Endodermal cell (in vitro differentiated cells): ENCODE results near the gene RNF10. TPM values are rescaled to one million over a fixed set of nuclear protein-coding genes. Genes with fewer than 3 reads are reported as not detected.

ENCODE experiments used
- DNase-seq: peaks from one replicate; pipeline ENCODE4 v3.0.0-alpha.2; 2017
- H3K27ac ChIP-seq: 2 replicates; pipeline ENCODE4 v1.5.1; 2013; ENCODE audit warnings: mild to moderate bottlenecking, low read depth, low read length, moderate library complexity
- H3K27me3 ChIP-seq: 2 replicates; pipeline ENCODE4 v1.6.1; 2013; ENCODE audit warnings: mild to moderate bottlenecking, low read length, moderate library complexity; ENCODE audit not compliant: insufficient read depth, control insufficient read depth, poor library complexity, severe bottlenecking
- H3K36me3 ChIP-seq: 2 replicates; pipeline ENCODE4 v1.7.0; 2013; ENCODE audit warnings: mild to moderate bottlenecking, low read length, moderate library complexity; ENCODE audit not compliant: control insufficient read depth, insufficient read depth
- H3K4me1 ChIP-seq: one replicate; pipeline ENCODE4 v1.7.0; 2013; ENCODE audit warnings: low read length; ENCODE audit not compliant: control insufficient read depth, insufficient read depth
- H3K4me3 ChIP-seq: 2 replicates; pipeline ENCODE4 v1.5.1; 2013; ENCODE audit warnings: mild to moderate bottlenecking, low read length, moderate library complexity
- H3K9ac ChIP-seq: 2 replicates; pipeline ENCODE4 v1.6.1; 2013; ENCODE audit warnings: mild to moderate bottlenecking, low read length, moderate library complexity; ENCODE audit not compliant: poor library complexity, severe bottlenecking; ENCODE audit errors: extremely low read depth
- H3K9me3 ChIP-seq: 2 replicates; pipeline ENCODE4 v1.6.1; 2013; ENCODE audit warnings: mild to moderate bottlenecking, low read length, moderate library complexity; ENCODE audit not compliant: control insufficient read depth
- H3K27ac Mint-ChIP-seq: 2 replicates; pipeline ENCODE4 v1.8.0; 2020; ENCODE audit warnings: mixed read lengths
- H3K27me3 Mint-ChIP-seq: 2 replicates; pipeline ENCODE4 v1.8.0; 2021; ENCODE audit warnings: mild to moderate bottlenecking, mixed read lengths; ENCODE audit not compliant: insufficient read depth
- H3K36me3 Mint-ChIP-seq: 2 replicates; pipeline ENCODE4 v1.8.0; 2020; ENCODE audit warnings: low read depth, mixed read lengths
- H3K4me1 Mint-ChIP-seq: 2 replicates; pipeline ENCODE4 v1.8.0; 2020; ENCODE audit warnings: mixed read lengths
- H3K4me3 Mint-ChIP-seq: 2 replicates; pipeline ENCODE4 v1.8.0; 2020; ENCODE audit warnings: mild to moderate bottlenecking, moderate library complexity, mixed read lengths
- H3K9me3 Mint-ChIP-seq: 2 replicates; pipeline ENCODE4 v1.8.0; 2020; ENCODE audit warnings: mild to moderate bottlenecking, mixed read lengths
- CTCF ChIP-seq: fragments of 200-600 bp; sonication (generic); conservative IDR thresholded peaks from 2 replicates; pipeline ENCODE4 v1.5.0; 2021; ENCODE audit warnings: antibody characterized with exemption, mild to moderate bottlenecking
- WGBS, 2 experiments: methylation state at CpG; one replicate each; pipeline versions ENCODE4 v1.1.5 to v1.1.7; 2013; ENCODE audit warnings: missing lambda C conversion rate in 2 of 2, mixed read lengths in 1 of 2; ENCODE audit not compliant: insufficient coverage in 1 of 2, insufficient read length in 1 of 2; 5-methylcytosine and 5-hydroxymethylcytosine counted together
- total RNA-seq, 2 donors: library from RNA; stranded (reverse); fragmentation: NEBNext Ultra II Directional in 1 of 2; extraction: Animal tissue kit (Norgen Biotek cat#: 25700) in 1 of 2; gene quantifications; 2 replicates in 1 of 2; 3 replicates in 1 of 2; pipeline ENCODE4 v1.2.1, GENCODE V29; 2021

Gene RNF10
- total RNA-seq, 2 donors from 2014 or later: 167 to 182 TPM

DNA sequence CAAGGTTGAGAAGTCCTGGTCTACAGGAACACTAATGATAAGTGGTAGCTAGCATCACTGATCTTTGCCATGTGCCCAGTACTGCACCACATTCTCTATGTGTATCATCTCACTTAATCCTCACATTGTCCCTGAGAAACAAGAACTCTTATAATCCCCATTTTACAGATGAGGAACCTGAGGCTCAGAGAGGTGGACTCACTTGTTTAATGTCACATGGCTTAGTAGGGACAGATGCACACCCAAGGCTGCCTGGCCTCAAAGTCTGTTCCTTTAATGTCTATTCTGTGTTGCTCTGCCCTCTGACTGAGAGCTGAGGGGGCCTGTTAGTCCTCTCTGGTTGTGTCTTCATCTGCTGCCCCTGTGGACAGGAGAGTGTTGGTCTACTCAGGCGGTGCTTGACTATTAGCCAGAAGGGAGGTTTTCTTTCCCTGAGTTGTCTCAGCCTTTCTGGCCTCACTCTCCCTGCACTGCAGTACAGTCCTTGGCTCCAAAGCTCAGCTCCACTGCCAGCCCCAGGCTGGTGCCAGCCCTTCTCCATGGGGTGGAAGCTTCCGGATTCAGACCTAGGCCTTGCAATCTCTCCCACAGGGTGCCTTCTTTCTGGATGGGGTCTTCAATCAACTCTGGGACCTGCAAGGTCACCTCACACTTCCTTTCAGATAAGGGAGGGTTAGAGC, 43.2 kb upstream of the RNF10 start:
- Histone ChIP-seq H3K27ac (no peak overlapping the region), H3K9me3 (no peaks in the 10 kb centered on the region), H3K9ac (no peak overlapping the region), H3K36me3 (no peaks in the 10 kb centered on the region), H3K4me1 (peaks cover 4% of the 10 kb centered on the region), H3K4me3 (no peak overlapping the region), H3K27me3 (no peaks in the 10 kb centered on the region)
- Mint-ChIP-seq H3K36me3 (peaks cover 7% of the 10 kb centered on the region), H3K4me1 (peaks cover 9% of the 10 kb centered on the region), H3K9me3 (no peaks in the 10 kb centered on the region), H3K27me3 (no peaks in the 10 kb centered on the region), H3K27ac (peak overlapping the region; percentile 55), H3K4me3 (no peak overlapping the region)
- 88 to 98% methylated on average over 1 to 2 of the region's 2 CpGs for WGBS, 2 experiments
- no peak for TF ChIP-seq CTCF
- no peak for DNase-seq

DNA sequence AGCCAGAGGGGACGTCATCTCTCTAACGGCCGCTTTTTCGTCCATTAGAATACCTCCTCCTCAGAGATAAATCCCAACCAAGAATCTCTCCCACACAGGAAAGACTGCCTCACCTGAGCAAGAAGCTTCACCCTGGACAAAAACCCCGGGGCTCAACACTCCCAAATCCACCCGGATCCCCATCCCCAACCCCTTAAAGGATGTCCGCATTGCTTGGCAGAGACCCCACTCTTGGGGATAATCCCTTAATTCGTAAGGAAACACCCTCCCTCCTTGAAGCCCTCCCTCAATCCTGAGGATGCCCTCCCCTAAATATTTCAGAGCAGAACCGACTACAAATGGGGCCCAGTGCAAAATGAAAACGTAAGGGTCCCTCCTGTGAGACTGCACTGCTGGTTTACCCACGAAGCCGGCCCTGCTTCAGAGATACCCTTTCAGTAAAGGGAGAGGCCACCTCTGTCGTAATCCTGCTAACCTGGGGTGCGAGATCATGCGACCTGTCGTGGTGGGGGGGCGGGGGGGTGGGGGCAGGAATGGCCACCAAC, 38.9 kb upstream of the RNF10 start:
- Histone ChIP-seq H3K27me3 (no peaks in the 10 kb centered on the region), H3K9ac (peak overlapping the region; percentile 72), H3K4me3 (peak overlapping the region; percentile 92), H3K9me3 (no peaks in the 10 kb centered on the region), H3K4me1 (peaks cover 6% of the 10 kb centered on the region), H3K36me3 (peaks cover 21% of the 10 kb centered on the region), H3K27ac (no peak overlapping the region)
- no peak for TF ChIP-seq CTCF
- Mint-ChIP-seq H3K9me3 (no peaks in the 10 kb centered on the region), H3K4me1 (peaks cover 31% of the 10 kb centered on the region), H3K36me3 (peaks cover 29% of the 10 kb centered on the region), H3K27ac (peak overlapping the region; percentile 88), H3K4me3 (peak overlapping the region; percentile 96), H3K27me3 (no peaks in the 10 kb centered on the region)
- no peak for DNase-seq
- WGBS, 2 experiments: 13 to 15% methylated on average over 9 to 17 of the region's 17 CpGs

DNA sequence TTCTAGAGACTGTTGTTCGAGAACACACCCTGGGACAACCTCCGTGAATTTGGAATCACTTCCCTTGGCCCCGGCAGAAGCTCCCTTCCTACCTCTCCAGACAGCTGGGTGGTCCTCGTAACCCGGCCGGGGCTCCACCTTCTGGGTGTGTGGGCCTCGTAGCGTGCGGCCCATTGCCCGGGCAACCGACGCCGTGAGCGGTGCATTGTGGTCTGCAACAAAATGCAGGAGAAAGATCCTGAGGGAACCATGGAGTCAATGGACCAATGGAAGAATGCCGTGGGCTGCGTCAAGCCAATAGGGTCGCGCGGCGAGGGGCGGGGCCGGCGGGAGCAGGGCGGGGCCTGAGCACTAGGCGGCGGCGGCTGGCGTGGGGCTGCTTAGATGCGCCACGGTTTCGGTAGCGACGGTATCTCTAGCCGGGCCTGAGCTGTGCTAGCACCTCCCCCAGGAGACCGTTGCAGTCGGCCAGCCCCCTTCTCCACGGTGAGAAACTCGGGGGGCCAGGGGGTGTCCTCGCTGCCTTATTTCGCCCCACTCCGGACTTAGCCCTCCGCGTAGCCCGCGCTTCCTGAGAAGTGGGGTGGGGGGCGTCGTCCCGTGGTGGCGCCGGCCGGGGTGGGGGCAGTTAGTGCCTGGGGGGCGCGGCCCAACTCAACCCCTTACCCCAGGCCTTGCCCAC, 38.3 kb upstream of the RNF10 start, which contains the start of gene DYNLL1:
Gene DYNLL1, plus strand, starts transcription at position 383 of the 682 bp plus-strand sequence. CDS start 309 bp downstream, outside the sequence.
- Mint-ChIP-seq H3K27ac (peak within 1 kb of the TSS; percentile 94), H3K36me3 (peaks cover 35% of the 10 kb centered on the region), H3K4me3 (peak within 1 kb of the TSS; percentile 96), H3K27me3 (no peaks in the 10 kb centered on the region), H3K4me1 (peaks cover 29% of the 10 kb centered on the region), H3K9me3 (no peaks in the 10 kb centered on the region)
- Histone ChIP-seq H3K4me1 (peaks cover 3% of the 10 kb centered on the region), H3K4me3 (peak within 1 kb of the TSS; percentile 92), H3K36me3 (peaks cover 23% of the 10 kb centered on the region), H3K27me3 (no peaks in the 10 kb centered on the region), H3K9ac (peak within 1 kb of the TSS; percentile 91), H3K9me3 (no peaks in the 10 kb centered on the region), H3K27ac (peak within 1 kb of the TSS; percentile 81)
- peak; percentile 100 for DNase-seq
- TF ChIP-seq CTCF: no peak
- 0% methylated on average over 12 to 53 of the region's 53 CpGs for WGBS, 2 experiments
